NCI-H1436 treated with DMSO at 0.1 percent for 48 hours (cell line): ENCODE results near the gene KDELR3.

Experiments used
- DNase-seq: peaks from one replicate; lab custom pipeline; 2025; lab: John Stamatoyannopoulos, UW

Gene KDELR3

GRCh38 chr22:38467904-38468442 is at the start of gene KDELR3:
Gene KDELR3, plus strand, starts transcription at chr22:38468096. Its CDS starts 138 bp downstream, at chr22:38468234.
- DNase-seq = no peak

GRCh38 chr22:38418589-38418988 is 49.3 kb upstream of the KDELR3 start:
- DNase-seq = no peak

GRCh38 chr22:38419121-38419857 is 48.6 kb upstream of the KDELR3 start:
- DNase-seq = no peak

- DNase-seq = no peak
These were observed 48.1 kb upstream of the KDELR3 start for GRCh38 chr22:38419858-38420160.

- DNase-seq = no peak
These were observed 47.2 kb upstream of the KDELR3 start for GRCh38 chr22:38420734-38421133.

GRCh38 chr22:38422611-38423511 is 45.0 kb upstream of the KDELR3 start:
- no peak for DNase-seq

GRCh38 chr22:38423512-38424503 is 44.1 kb upstream of the KDELR3 start:
- DNase-seq = no peak

- DNase-seq = no peak
These were observed 43.3 kb upstream of the KDELR3 start for GRCh38 chr22:38424525-38425080.

GRCh38 chr22:38426628-38427027 is 41.3 kb upstream of the KDELR3 start:
- DNase-seq = no peak

GRCh38 chr22:38427465-38427864 is 40.4 kb upstream of the KDELR3 start:
- DNase-seq = no peak

GRCh38 chr22:38427940-38428339 is 40.0 kb upstream of the KDELR3 start:
- DNase-seq = no peak

GRCh38 chr22:38428714-38429113 is 39.2 kb upstream of the KDELR3 start:
- no peak for DNase-seq

GRCh38 chr22:38429499-38430068 is 38.3 kb upstream of the KDELR3 start:
- no peak for DNase-seq

- DNase-seq = no peak
These were observed 36.5 kb upstream of the KDELR3 start for GRCh38 chr22:38431266-38432010.

GRCh38 chr22:38432264-38432663 is 35.6 kb upstream of the KDELR3 start:
- DNase-seq = no peak

GRCh38 chr22:38433871-38434270 is 34.0 kb upstream of the KDELR3 start:
- DNase-seq = no peak

- DNase-seq = no peak
These were observed 32.9 kb upstream of the KDELR3 start for GRCh38 chr22:38435010-38435409.

GRCh38 chr22:38435965-38436364 is 31.9 kb upstream of the KDELR3 start:
- no peak for DNase-seq

- no peak for DNase-seq
These were observed 31.1 kb upstream of the KDELR3 start for GRCh38 chr22:38436629-38437395.

- no peak for DNase-seq
These were observed 30.5 kb upstream of the KDELR3 start for GRCh38 chr22:38437416-38437815.
